Measurements from ENCODE around the gene ACSL5.

ACSL5 gene

GRCh38 chr10:112332509-112333228, 41.2 kb upstream of the ACSL5 start:
- H3K36me3 ChIP-seq = no peaks in the 10 kb centered on the region
- intact Hi-C loops (cut with DNase I; ENCODE audit: low total_unique reads) = no loop called here
- no peak overlapping the region for H3K27ac ChIP-seq
- TF ChIP-seq CTCF (IDR thresholded peaks at IDR 0.05) = no peak
- peaks cover 0 to 9% (median 4%) of the 10 kb centered on the region in 4 donors for H3K4me1 ChIP-seq
- DNase-seq = no peak
- H3K4me3 ChIP-seq = no peak overlapping the region
- H3K9me3 ChIP-seq = no peaks in the 10 kb centered on the region
- no peaks in the 10 kb centered on the region for H3K27me3 ChIP-seq

- intact Hi-C loops (cut with DNase I; ENCODE audit: low total_unique reads) = no loop called here
- no peak for TF ChIP-seq CTCF (IDR thresholded peaks at IDR 0.05)
- no peak for DNase-seq
- Histone ChIP-seq H3K27ac (no peak overlapping the region), H3K36me3 (no peaks in the 10 kb centered on the region), H3K9me3 (no peaks in the 10 kb centered on the region), H3K4me1 (peaks cover 0 to 9% (median 4%) of the 10 kb centered on the region in 4 donors), H3K4me3 (no peak overlapping the region), H3K27me3 (no peaks in the 10 kb centered on the region)
Observed at GRCh38 chr10:112333452-112333851, 40.5 kb upstream of the ACSL5 start.

GRCh38 chr10:112335111-112335867, 38.6 kb upstream of the ACSL5 start:
- DNase-seq = no peak
- H3K4me1 ChIP-seq = peaks cover 0 to 6% (median 4%) of the 10 kb centered on the region in 4 donors
- no peaks in the 10 kb centered on the region for H3K27me3 ChIP-seq
- TF ChIP-seq CTCF (IDR thresholded peaks at IDR 0.05) = no peak
- intact Hi-C loops (cut with DNase I; ENCODE audit: low total_unique reads) = no loop called here
- no peaks in the 10 kb centered on the region for H3K9me3 ChIP-seq
- no peaks in the 10 kb centered on the region for H3K36me3 ChIP-seq
- H3K4me3 ChIP-seq = no peak overlapping the region
- no peak overlapping the region for H3K27ac ChIP-seq

GRCh38 chr10:112335868-112336265, 38.0 kb upstream of the ACSL5 start:
- Histone ChIP-seq H3K9me3 (no peaks in the 10 kb centered on the region), H3K4me3 (no peak overlapping the region), H3K4me1 (peaks cover 0 to under 1% (median 0%) of the 10 kb centered on the region in 4 donors), H3K36me3 (no peaks in the 10 kb centered on the region), H3K27me3 (no peaks in the 10 kb centered on the region), H3K27ac (no peak overlapping the region)
- intact Hi-C loops (cut with DNase I; ENCODE audit: low total_unique reads) = no loop called here
- TF ChIP-seq CTCF (IDR thresholded peaks at IDR 0.05) = no peak
- DNase-seq = no peak

- no peak for TF ChIP-seq CTCF (IDR thresholded peaks at IDR 0.05)
- intact Hi-C loops (cut with DNase I; ENCODE audit: low total_unique reads) = no loop called here
- no peak for DNase-seq
- Histone ChIP-seq H3K36me3 (no peaks in the 10 kb centered on the region), H3K9me3 (no peaks in the 10 kb centered on the region), H3K4me1 (no peaks in the 10 kb centered on the region), H3K27me3 (no peaks in the 10 kb centered on the region), H3K27ac (no peak overlapping the region), H3K4me3 (no peak overlapping the region)
Observed at GRCh38 chr10:112336556-112337201, 37.2 kb upstream of the ACSL5 start.

Measured in tibial artery (tissue), 4 donors.